T follicular helper cell (primary cell): ENCODE results near the gene NCKAP5.

Experiments used
- DNase-seq: peaks from one replicate; pipeline ENCODE4 v3.0.0-alpha.2; 2020; ENCODE audit warnings: low read depth

Gene NCKAP5

DNA sequence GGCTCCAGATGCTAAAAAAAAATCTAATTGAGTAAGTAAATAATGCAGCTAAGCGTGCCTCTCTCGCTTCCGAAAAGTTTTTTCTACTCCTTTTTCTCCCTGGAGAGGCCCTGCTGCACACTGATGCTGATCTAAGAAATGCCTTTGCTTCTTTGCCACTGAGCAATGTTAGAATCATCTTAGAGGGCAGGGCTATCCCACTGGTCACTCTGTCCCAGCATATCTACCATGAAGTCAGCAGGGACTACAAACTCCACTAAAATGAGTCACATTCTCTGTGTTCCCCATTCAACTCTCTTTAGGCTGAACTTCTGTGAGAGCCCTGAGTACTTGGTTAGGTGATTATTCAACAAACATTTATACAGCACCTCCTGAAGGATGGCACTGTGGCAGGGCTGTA, 770.7 kb downstream of the NCKAP5 start:
- DNase-seq, result no peak

DNA sequence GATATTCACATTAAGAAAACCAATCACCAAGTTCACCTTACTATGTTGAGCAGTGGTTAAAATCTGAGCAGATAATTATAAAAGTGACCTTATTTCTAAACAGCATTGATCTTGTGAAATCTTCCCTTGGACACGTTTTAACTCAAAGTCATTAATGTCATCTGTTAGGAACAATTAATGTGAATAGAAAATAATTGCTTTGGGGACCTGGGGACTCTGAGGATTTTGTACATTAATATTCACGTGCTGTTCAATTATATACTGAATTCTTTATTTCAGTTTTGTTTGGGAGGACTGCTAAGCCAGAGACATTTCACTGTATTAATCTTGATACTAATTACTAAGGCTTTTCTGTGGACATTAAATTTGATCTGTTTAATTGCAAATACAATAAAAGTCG, 771.2 kb downstream of the NCKAP5 start:
- no peak for DNase-seq

DNA sequence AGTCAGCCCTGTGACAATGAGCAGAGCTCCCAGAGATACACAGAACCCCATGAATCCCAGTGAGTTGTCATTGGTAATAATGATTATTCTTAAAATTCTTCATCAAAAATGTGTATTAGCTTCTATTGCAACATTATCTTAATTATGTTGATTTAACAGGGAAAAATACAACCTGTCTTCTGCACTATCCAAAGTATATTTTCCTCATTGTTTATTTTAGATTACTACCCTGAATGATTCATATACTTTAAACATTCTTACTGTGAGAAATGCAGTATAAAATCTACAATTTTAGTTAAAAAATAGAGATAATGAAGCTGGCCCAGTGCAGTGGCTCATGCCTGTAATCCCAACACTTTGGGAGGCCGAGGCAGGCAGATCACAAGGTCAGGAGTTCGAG, 773.0 kb downstream of the NCKAP5 start:
- DNase-seq, result no peak

DNA sequence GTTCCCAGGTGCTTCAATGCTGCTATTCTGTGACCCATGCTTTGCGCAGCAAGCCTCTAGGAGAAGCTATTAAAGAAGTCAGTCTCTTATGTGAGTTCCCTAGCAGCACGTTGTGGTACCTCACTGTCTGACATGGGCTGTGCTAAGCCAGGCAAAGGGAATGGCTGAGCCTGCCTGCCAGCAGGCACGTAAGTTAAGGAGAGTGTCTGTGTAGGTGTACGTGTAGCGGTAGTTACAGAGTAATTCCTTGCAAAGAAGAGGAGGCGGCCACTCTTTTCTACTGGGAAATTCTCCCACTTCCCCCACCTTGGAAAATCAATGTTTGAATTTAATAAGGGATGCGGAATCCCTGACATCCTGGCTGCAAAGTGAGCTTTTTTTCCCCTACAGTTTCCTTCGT, 774.7 kb downstream of the NCKAP5 start:
- DNase-seq, result no peak

DNA sequence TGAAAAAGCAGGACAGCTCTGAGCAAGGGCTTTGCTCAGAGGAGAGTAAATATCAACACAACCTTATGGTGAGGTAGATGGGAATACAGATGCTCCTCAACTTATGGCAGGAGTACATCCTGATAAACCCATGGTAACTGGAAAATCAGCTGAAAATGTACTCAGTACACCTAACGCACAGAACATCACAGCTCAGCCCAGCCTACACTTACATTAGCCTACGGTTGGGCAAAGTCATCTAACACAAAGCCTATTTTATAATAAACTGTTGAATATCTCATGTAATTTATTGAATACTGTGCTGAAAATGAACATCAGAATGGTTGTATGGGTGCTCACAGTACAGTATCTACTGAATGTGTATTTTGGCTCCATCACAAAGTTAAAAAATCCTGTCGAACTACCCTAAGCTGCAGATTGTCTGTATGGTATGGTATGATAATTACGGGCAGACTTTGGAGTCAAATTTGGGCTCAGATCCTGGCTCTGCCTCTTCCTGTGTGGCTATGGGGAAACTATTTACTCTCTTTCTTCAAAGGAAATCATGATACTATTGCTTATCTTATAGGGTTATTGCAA, 778.0 kb downstream of the NCKAP5 start:
- no peak for DNase-seq

DNA sequence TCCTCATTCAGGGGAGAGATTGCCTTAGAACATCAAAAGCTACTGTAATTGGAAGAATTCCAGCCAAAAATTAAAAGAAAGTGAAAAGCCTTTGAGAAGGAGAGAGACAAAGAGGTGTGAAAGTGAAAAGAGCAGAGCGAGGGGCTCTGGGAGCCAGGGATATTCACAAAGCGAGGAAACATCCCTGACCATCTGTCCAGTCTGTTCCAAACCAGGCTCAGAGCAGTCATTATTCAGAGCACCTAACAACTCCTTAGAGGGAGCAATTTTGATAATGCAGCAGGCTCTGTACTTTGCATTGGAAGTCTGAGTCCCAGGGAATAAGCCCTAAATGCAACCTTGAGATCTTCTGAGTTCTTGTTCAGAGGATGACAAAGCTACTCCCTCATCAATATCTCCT, 779.2 kb downstream of the NCKAP5 start:
- DNase-seq, result no peak

DNA sequence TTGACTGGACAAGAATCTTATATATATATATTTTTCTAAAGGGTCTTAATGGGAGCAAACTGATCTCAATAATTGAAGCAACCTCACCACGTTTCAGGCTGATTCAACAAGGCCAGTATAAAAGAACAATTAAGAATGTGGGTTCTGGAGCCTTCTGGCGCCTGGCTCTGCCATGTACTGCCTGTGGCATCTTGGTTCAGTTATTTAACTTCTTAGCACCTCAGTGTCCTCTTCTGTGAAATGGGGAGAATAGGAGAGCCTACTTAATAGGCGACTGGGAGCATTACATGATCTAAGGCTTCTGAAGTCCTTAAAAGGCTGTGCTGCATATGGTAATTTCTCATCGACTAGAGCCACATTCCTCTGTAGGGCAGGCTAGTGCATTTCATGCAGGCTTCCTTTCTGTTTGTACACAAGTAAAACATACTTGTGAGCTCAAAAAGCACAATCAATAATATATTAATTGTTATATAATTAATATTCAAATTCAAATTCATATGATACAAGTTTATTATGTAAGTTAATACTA, 779.9 kb downstream of the NCKAP5 start:
- DNase-seq, result no peak

DNA sequence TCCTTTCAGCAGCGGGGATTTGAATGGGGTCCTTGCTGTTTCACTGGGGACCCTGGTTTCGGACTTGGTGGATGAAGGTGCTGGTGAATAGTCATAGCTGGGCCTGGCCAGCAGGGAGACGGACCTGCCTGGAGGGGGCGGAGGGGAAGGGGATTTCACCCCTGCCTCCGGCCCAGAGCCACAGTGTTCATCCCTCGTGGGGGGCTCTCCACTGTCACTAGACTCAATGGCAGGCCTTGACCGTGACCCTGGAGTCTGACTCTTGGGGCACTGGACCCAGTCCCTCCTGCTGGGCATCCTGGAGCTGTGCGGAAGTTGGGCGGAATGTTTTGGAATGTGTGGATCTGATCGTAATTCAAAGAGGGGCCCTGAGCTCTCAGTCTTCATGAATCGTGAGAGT, 784.4 kb downstream of the NCKAP5 start:
- DNase-seq, result no peak

DNA sequence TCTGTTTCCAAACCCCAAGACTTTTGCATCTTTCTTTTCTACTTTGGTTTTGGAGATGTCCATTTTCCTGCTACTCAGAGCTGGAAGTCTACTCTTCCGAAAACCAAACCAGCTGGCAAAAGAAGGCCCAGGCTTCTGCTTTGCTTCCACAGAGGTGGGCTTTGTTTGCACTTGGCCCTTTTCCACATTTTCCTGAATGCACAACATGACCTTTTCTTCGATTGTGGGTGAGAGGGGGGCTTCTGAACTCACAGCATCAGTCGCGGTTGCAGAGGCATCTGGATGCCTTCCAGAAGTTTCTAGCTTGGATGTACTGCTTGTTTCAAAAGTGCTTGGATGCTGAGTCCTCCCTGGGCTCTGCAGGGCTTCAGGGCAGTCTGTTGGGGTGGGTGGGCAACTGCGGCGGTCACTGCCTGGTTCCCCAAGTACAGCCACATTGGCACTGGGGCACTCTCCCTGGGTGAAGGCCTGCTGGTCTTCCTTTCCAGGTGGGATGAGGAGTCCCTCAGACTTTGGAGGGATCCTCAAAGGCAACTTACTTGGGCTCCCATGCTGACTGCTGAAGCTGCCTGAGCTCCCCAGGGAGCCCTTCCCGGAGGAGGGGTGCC, 786.0 kb downstream of the NCKAP5 start:
- no peak for DNase-seq

DNA sequence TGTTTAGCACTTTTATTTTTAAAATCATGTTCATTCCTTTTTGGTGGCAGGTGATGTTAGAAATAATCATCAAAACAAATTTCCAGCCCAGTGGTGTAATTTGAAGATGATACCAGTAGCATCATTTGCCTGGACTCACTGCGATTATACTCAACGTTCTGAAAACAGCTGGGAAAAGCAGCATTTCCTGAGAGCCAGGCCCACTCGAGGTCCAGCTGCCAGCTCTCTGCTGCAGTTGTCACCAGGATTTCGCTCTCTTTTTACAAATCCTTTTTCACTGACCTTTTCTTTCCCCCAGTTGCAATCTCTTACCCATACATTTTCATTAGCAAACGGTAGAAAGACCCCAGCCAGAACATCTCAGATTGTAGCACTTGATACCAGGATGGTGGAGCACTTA, 787.6 kb downstream of the NCKAP5 start:
- no peak for DNase-seq

DNA sequence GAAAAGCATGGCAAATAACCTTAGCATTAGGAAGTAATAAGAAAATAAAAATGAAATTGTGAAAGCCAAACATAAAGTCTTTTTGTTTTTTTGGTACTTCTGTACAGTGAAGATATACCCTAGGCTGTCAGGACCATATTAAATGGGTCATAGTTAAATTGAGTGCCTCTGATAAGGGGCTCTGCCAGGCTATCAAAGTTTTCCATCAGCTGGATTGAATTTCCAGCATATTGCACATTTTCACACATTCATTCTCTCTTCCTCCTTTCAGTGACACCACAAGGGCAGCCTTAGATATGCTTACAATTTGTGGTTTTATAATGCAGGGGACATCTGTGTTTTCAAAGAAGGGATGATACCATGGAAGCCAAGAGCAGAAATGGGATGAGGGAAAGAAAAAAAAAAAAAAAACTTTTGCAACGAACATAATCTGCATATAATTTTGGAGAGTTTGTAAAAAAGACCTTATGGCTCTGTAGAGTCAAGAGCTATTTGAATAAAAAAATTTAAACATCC, 789.0 kb downstream of the NCKAP5 start:
- no peak for DNase-seq

DNA sequence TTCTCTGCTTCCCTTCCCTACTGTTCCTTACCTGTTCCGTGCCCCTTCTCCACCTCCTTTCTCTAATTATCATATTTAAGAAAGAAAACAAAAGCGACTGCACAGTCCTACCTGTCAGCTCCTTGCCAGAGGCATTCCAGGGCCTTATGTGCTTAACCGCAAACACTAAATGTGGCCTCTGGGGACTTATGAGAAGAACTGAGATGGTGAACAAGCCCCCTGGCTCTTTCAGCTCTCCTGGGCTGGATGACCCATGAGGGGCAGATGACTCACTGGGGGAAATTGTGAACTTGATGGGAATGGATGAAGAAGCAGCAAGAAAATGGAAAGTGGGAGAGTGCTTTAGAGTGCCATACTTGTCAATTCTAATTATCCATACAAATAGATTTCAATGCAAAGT, 792.0 kb downstream of the NCKAP5 start:
- DNase-seq, result no peak

DNA sequence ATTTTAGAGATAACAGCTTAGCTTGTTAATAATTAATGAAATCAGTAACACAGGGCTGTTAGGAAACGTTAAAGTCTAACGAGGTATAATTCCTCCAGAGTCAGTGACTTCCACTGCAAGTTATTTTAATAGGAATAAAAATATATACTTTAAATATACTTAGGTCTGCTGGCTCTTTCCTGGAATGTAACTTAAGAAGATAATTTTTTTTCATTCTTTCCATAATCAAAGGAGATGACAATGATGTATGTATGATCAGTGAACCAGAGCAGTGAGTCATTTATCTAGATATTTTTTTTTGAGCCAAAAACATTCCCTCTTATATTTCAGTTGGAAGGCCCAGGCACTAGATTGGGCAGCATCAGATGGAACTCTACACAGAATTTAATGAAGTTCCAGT, 794.1 kb downstream of the NCKAP5 start:
- no peak for DNase-seq

DNA sequence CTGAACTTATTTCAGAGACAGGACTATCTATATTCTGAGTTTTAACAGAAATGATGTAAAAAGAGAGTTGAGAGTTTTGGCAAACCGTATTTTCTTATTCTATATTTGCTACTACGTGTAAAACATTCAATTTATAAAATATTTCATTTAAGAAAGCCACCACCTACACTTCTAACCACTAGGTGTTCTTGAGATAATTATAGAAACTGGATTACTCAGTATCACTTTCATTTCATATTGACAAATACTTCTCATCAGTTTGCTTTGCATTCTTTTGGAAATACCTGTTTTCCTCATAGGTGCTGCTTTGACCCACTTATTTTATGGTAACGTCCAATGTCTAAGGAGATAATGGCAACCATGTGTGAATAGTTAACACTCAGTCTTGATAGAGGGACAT, 794.9 kb downstream of the NCKAP5 start:
- no peak for DNase-seq

DNA sequence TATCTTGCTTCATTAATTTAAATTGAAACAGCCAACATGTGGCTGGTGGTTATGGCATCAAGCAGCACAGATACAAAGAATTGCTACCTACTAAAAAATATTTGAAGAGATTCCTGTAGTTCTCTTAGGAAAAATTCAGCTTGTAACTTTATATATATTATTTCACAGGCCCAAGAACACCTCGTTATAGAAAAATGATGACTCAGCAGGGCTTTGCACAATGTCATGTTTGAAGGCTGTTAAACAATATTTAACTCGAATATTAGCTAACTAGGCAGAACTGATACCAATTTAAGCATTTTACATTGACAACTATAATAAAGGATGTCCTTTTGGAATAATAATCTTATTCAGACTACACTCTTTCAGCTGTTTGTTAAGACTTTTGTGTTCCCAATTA, 795.9 kb downstream of the NCKAP5 start:
- no peak for DNase-seq

DNA sequence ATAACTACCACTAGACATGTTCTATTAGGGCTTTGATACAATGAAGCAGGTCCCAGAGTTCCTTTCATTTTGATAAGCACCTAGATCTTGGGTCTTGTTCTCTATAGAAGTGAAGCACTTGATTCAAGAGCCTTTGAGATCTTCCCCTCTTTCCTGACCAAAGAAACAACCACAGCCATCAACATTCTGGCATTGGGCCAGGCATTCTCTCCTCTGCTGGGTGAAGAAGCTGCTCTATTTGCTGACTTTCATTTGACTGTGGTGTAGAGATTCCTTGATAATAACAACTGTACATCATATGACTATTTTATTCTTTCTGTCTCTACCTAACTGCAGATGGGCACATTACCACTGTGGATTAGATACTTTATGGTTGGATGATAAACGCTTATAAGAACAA, 801.7 kb downstream of the NCKAP5 start:
- DNase-seq, result no peak

DNA sequence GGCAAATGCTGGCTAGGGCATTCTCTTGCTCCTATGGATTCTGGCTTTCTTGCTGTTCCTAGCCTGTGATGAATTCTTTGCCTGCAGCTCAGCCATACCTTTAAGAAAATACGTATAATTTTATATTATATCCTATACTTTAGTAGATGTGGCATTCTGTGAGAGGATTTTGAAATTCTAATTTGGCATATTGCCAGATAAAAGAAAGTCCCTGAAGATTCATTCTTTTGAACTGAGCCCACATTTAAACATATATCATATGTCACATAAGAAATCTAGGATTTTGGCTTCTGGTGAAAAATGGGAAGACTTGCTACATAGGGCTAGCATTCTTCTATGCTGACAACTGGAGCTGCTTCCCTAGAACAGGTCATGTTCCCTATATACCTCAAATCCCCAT, 806.8 kb downstream of the NCKAP5 start:
- DNase-seq, result no peak

DNA sequence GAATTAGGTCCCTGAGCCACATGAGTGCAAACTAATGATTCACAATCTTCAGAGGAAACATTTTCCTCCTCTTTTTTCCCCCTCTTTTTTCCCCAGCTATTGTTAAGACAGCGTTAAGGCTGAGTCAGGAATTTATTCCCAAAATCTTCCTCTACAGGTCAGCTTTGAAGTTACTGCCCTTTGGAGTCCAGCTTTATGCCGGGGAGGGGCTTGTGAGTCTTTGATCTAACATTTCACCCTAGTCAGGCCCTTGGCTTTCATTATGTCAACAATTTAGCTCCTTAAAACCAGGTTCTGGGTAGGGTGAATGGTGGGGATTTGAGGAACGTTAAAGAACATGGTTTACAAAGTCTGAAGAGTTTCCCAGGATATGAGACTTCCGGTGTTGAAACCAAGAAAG, 807.3 kb downstream of the NCKAP5 start:
- DNase-seq, result no peak

DNA sequence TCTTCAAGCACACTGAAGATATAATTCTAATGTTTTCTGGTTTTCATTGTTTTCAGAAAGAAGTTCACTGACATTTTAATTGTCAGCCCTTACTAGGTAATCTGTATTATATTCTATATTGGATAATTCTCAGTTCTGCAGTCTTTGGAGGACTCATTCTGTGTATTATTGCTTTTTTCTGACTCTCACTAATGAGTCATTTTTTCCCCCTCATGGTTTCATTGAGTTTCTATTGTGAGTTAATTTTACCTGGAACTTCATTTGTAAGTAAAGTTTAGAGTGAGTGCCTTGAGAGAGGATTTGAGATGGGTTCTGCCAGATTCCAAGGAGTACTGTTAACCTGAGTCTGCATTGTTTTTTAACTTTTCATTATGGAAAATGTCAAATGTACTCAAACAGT, 807.9 kb downstream of the NCKAP5 start:
- no peak for DNase-seq

DNA sequence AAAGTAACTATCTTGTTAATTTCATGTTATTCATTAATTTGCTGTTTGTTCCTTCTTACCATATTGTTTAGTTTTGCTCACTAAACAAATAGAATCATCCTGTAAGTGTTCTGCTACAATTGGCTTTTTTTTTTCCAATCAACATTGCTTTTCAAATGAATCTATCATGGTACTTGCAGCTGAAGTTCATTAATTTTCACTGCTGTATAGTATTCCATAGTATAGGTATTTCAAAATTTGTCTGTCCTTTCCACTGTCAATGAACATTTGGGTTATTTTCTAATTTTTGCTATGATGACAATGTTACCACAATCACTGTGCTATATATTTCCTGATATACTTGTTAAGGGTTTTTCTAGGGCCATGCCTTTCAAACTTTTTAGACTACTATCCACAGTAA, 809.3 kb downstream of the NCKAP5 start:
- DNase-seq, result no peak

DNA sequence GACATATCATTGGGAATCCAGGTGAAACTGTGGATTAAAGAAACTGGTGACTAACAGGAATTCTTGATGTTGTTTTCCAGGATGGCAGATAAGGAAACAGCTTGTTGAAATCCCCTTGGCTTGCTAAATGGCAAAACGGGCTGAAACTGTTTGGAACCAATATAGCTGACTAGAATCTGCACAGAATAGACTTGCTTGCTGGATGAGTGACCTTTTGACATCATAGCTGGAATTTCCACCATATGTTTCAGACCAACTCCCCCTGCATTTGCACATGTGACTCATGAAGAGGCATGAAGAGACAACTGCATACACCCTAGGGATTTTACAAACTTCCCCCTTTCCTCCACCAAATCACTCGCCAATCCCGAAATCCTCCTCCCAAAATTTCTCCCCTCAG, 810.6 kb downstream of the NCKAP5 start:
- no peak for DNase-seq

DNA sequence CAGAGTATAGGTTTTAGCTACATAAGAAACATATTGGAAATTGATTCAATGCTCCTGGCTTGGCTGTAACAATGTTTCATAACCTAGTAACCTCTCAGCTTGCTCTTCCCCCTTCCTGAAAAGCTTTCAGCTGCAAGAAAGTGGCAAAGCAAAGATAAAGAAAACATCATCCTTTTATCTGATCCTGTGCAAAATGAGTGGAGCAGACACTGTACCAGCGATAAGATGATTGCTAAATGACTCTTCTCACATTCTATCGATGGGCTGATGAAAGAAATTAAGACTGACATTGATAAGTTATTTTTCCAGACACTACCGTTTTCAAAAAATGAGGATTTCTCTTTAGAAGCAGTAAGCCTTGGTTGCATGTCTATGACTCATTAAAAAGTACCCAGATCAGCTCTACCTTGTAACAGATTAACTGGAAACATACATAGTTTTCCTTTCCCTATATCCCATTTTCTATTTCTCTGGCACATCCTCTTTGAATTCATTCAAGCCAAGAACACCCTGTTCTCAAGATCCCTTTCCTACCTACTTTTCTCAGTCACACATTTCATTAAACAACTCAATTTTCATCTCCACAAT, 811.2 kb downstream of the NCKAP5 start:
- no peak for DNase-seq

DNA sequence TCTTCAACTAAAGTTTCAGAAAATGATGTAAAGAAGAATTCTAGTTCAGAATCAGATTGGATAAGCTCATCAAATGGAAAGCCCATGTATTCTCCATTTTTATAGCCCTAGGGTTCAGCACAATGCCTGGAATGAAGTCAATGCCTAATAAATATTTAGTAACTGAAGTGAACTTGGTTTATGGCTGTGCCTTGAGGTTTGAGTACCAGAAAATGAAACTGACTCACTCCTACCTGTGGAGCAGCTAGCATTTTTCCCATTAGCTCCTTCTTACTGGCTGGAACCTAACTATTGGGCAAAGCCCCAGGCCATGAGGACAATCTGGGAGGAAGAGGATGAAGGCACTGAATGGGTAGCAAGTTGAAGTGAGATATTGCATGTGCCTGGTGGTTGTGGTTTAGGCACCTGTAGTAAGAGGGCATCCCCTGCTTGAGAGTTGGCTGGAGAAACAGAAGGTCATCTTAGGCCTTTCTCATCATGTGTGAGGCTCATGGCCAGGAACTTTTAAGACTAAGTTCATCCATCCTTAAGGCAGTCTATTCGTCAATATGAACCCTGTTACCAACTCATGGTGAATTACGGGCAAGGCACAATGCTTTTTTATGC, 813.3 kb downstream of the NCKAP5 start:
- DNase-seq, result no peak
